IPS-20b (cell line): ENCODE measurements around the gene DCLRE1A.

ENCODE experiments used
- H3K27ac ChIP-seq: one replicate; pipeline ENCODE4 v1.5.1; 2013; ENCODE audit warnings: low read length
- H3K27me3 ChIP-seq: 2 replicates; pipeline ENCODE4 v1.6.1; 2013; ENCODE audit warnings: mild to moderate bottlenecking, low read length, inconsistent platforms; ENCODE audit not compliant: insufficient read depth
- H3K36me3 ChIP-seq: 2 replicates; pipeline ENCODE4 v1.6.1; 2013; ENCODE audit warnings: low read depth, mild to moderate bottlenecking, inconsistent platforms, low read length, moderate library complexity; ENCODE audit not compliant: insufficient read depth
- H3K4me1 ChIP-seq: 2 replicates; pipeline ENCODE4 v1.6.1; 2013; ENCODE audit warnings: mild to moderate bottlenecking, control low read depth, inconsistent platforms, low read length, moderate library complexity; ENCODE audit not compliant: insufficient read depth
- H3K4me3 ChIP-seq: 2 replicates; pipeline ENCODE4 v1.5.1; 2013; ENCODE audit warnings: mild to moderate bottlenecking, low read length, inconsistent platforms
- H3K9ac ChIP-seq: 2 replicates; pipeline ENCODE4 v1.6.1; 2013; ENCODE audit warnings: low read depth, mild to moderate bottlenecking, inconsistent platforms, low read length, moderate library complexity
- H3K9me3 ChIP-seq: 2 replicates; pipeline ENCODE4 v1.6.1; 2013; ENCODE audit warnings: mild to moderate bottlenecking, low read depth, low read length, inconsistent platforms; ENCODE audit not compliant: insufficient read depth

DCLRE1A gene

DNA sequence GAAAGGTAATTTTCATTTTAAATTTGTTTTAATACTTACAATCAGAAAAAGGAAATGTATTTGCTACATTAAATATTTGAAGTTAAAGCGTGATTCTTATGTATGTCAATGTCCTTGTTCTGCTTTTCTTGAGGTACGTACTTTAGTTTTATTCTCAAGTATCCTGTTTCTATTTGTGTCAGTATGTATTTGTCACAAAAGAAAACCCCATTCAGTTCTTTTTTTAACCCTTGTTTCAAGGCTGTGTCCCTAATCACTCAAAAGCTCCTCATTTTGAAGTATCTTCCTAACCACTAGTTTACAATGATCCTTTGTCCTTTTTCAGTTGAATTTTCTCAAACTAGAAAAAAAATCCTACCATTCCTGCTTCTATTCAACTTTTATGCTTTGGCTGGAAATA lies 25.8 kb upstream of the DCLRE1A start:
- H3K9me3 ChIP-seq, result no peaks in the 10 kb centered on the region
- no peak overlapping the region for H3K9ac ChIP-seq
- H3K27me3 ChIP-seq, result no peaks in the 10 kb centered on the region
- no peaks in the 10 kb centered on the region for H3K4me1 ChIP-seq
- H3K27ac ChIP-seq, result no peak overlapping the region
- H3K4me3 ChIP-seq, result no peak overlapping the region
- H3K36me3 ChIP-seq, result peaks cover 31% of the 10 kb centered on the region

DNA sequence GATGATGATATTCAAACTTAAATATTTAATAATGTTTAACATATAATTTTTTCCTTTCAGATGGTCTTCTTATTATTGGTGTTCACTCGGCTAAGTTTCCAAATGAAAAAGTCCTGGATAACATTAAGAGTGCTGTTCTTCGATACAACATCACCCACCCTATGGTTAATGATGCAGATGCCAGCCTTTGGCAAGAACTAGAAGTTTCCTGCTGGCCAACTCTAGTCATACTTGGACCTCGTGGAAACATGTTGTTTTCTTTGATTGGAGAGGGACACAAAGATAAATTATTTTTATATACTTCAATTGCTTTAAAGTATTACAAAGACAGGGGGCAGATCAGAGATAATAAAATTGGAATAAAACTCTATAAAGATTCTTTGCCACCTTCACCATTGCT lies 22.6 kb upstream of the DCLRE1A start:
- H3K9me3 ChIP-seq, result no peaks in the 10 kb centered on the region
- H3K27ac ChIP-seq, result no peak overlapping the region
- peaks cover 30% of the 10 kb centered on the region for H3K36me3 ChIP-seq
- H3K4me3 ChIP-seq, result no peak overlapping the region
- no peaks in the 10 kb centered on the region for H3K4me1 ChIP-seq
- H3K27me3 ChIP-seq, result no peaks in the 10 kb centered on the region
- H3K9ac ChIP-seq, result no peak overlapping the region

- no peaks in the 10 kb centered on the region for H3K27me3 ChIP-seq
- H3K4me3 ChIP-seq, result no peak overlapping the region
- H3K9me3 ChIP-seq, result no peaks in the 10 kb centered on the region
- no peaks in the 10 kb centered on the region for H3K4me1 ChIP-seq
- H3K9ac ChIP-seq, result no peak overlapping the region
- H3K36me3 ChIP-seq, result peaks cover 30% of the 10 kb centered on the region
- H3K27ac ChIP-seq, result no peak overlapping the region
Measured at GRCh38 chr10:113875212-113875611, 21.3 kb upstream of the DCLRE1A start.

DNA sequence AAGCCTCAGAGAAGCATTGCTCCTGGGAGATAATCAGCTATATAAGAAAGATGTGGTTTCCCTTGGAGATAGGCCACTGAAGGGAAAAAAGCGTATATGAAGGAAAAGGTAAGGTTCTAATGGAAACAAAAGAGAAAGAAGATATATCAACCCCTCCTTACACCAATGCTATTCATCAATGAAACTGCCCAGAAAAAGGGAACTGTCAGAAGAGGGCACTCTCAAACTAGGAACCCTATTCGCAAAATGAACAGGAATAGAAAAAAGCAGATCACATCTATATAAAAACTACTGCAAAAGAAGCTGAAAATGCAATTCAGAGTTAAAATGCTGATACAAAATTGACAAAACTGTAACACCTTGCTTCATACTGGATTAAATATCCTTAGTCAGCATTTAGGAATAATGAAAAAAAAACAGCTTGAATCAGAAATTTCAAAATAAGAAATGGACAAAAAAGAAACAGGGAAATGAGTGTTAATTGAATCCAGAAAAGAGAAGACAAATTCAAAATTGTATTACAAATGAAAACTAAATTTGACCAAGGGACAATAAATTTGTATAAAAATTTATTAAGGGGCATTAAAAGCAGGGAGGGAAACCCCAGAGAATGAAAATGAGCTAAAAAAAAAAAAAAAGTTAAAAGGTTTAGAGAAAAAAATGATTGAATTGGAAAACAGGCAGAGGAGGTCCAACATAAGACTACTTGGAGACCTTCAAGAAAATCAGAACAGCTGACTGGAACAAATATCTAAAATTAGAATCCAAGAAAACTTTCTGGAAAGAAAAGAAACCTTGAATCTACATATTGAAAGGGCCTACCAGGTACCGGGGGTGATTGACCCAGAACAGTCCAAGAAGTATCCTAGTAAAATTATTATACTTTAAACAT lies 18.5 kb upstream of the DCLRE1A start:
- Histone ChIP-seq H3K27ac (no peak overlapping the region), H3K9me3 (no peaks in the 10 kb centered on the region), H3K4me1 (no peaks in the 10 kb centered on the region), H3K27me3 (no peaks in the 10 kb centered on the region), H3K9ac (no peak overlapping the region), H3K4me3 (no peak overlapping the region), H3K36me3 (peaks cover 29% of the 10 kb centered on the region)

DNA sequence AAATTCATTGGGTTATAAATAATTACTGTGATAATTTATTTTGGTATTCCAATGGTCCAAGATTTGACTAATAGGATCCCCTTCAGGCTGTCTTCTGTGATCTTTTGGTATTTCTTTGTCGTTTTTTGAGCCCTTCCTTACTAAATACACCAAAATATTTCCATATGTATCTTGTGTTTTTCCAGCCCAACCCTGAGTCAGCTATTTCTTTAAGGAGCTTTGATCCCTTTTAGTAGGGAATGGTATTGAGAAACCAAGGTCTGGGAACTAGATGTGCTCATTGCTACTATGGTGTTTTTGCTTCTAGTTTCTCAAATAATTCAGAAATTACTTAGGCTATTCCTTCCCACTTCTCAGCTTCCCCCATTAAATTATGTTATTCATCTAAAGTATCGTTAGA lies 15.9 kb upstream of the DCLRE1A start:
- Histone ChIP-seq H3K9me3 (no peaks in the 10 kb centered on the region), H3K27ac (no peak overlapping the region), H3K4me3 (no peak overlapping the region), H3K36me3 (peaks cover 25% of the 10 kb centered on the region; the same call in 1 of the 2 replicates), H3K4me1 (no peaks in the 10 kb centered on the region), H3K27me3 (no peaks in the 10 kb centered on the region), H3K9ac (no peak overlapping the region)

GRCh38 chr10:113867904-113868303 lies 14.0 kb upstream of the DCLRE1A start:
- no peaks in the 10 kb centered on the region for H3K27me3 ChIP-seq
- no peak overlapping the region for H3K4me3 ChIP-seq
- peaks cover 40% of the 10 kb centered on the region for H3K36me3 ChIP-seq

GRCh38 chr10:113866551-113867394 lies 12.9 kb upstream of the DCLRE1A start:
- H3K9ac ChIP-seq, result no peak overlapping the region
- H3K27ac ChIP-seq, result no peak overlapping the region
- H3K4me1 ChIP-seq, result no peaks in the 10 kb centered on the region
- H3K9me3 ChIP-seq, result no peaks in the 10 kb centered on the region
- no peaks in the 10 kb centered on the region for H3K27me3 ChIP-seq
- no peak overlapping the region for H3K4me3 ChIP-seq
- H3K36me3 ChIP-seq, result peaks cover 43% of the 10 kb centered on the region

More at GRCh38 chr10:113867904-113868303, 14.0 kb upstream of the DCLRE1A start:
- Histone ChIP-seq H3K4me1 (no peaks in the 10 kb centered on the region), H3K27ac (no peak overlapping the region), H3K9me3 (no peaks in the 10 kb centered on the region), H3K9ac (no peak overlapping the region)

DNA sequence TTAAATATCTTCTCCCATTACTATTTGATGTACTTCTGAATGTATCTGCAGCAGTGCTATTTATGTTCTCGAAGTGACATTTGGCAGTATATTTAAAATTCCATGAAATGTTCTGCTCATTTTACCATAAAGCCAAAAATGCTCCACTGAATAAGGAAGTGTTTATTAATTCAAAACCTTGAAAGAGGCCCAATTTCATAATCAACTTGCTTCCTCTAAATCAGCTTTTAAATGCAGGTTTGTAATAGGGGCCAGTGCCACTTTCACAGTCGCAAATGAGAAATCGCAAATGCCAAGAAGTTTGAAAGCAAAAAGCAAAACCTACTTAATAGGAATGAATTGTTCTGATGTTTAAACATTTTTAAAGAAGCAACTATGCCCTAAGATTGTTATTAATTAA lies 12.0 kb upstream of the DCLRE1A start:
- Histone ChIP-seq H3K36me3 (peaks cover 51% of the 10 kb centered on the region), H3K27ac (no peak overlapping the region), H3K9me3 (no peaks in the 10 kb centered on the region), H3K4me3 (no peak overlapping the region), H3K4me1 (no peaks in the 10 kb centered on the region), H3K9ac (no peak overlapping the region), H3K27me3 (no peaks in the 10 kb centered on the region)

DNA sequence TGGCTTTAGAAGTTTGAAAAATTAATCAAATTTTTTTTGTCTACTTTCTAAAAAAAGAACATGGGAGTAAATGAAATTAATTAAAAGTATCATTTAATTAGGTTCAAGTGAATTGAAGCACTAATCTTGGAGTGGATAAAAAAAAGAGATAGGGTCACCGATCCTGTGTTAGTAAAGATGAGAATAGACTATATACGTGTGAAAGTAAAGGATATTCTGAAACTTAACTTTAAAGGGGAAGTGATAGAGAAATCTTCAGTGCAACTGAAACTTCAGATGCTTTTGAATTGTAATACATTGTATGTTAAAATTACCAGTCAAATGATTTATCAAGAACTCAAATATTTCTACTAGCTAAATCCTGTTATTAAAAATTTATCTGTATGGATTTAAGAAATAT lies 5.4 kb upstream of the DCLRE1A start:
- H3K36me3 ChIP-seq, result peaks cover 60% of the 10 kb centered on the region
- H3K9me3 ChIP-seq, result no peaks in the 10 kb centered on the region
- peaks cover 10% of the 10 kb centered on the region; the same call in 1 of the 2 replicates for H3K4me1 ChIP-seq
- no peaks in the 10 kb centered on the region for H3K27me3 ChIP-seq
- no peak overlapping the region for H3K9ac ChIP-seq
- H3K27ac ChIP-seq, result no peak overlapping the region
- no peak overlapping the region for H3K4me3 ChIP-seq

DNA sequence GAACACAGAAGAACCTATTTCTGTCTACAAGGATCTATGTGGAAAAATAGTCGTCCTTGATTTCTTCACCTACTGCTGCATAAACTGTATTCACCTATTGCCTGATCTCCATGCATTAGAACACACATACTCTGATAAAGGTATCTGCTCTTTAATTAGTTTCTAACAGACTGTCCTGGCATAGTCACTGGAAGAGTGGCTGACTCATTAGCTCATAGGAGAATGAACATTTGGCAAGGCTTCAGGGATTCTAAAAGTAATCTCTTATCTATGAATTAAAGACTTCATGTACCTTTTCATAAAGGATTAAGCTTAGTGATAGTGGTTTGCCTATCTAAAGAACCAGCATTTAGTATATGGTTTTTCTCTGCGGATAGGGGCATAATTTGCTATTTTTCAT lies 4.7 kb upstream of the DCLRE1A start:
- peaks cover 53% of the 10 kb centered on the region for H3K36me3 ChIP-seq

GRCh38 chr10:113857210-113857609 lies 3.3 kb upstream of the DCLRE1A start:
- peaks cover 41% of the 10 kb centered on the region for H3K36me3 ChIP-seq
- no peaks in the 10 kb centered on the region for H3K9me3 ChIP-seq
- no peaks in the 10 kb centered on the region for H3K27me3 ChIP-seq
- H3K27ac ChIP-seq, result no peak overlapping the region
- H3K4me1 ChIP-seq, result peaks cover 12% of the 10 kb centered on the region; the same call in 1 of the 2 replicates
- H3K4me3 ChIP-seq, result peak overlapping the region; percentile 99
- 0 out of 2 replicates have a peak overlapping the region, but pooled peaks have one; percentile 20 for H3K9ac ChIP-seq

More for the DNA sequence above, 4.7 kb upstream of the DCLRE1A start:
- Histone ChIP-seq H3K4me3 (no peak overlapping the region), H3K4me1 (peaks cover 10% of the 10 kb centered on the region; the same call in 1 of the 2 replicates), H3K27ac (no peak overlapping the region), H3K27me3 (no peaks in the 10 kb centered on the region), H3K9ac (no peak overlapping the region), H3K9me3 (no peaks in the 10 kb centered on the region)
